ENCODE data around the gene ZDHHC23. TPM values are rescaled to one million over a fixed set of nuclear protein-coding genes. Genes with fewer than 3 reads are reported as not detected.

Gene ZDHHC23
- total and polyA plus RNA-seq, 2 of the 4 experiments (the other 2 are of a cell fraction), result 0.50 to 0.90 TPM

- TF ChIP-seq USF2 (IDR thresholded peaks at IDR 0.05; ENCODE audit: low read depth, low read length) (no peak), MXI1 (IDR thresholded peaks at IDR 0.05; ENCODE audit: borderline replicate concordance, low read depth, low read length) (no peak), CTCF (conservative IDR thresholded peaks at IDR 0.05; ENCODE audit: low read depth, low read length) (no peak), BHLHE40 (IDR thresholded peaks at IDR 0.05; ENCODE audit: low read depth, low read length) (no peak), CHD1 (IDR thresholded peaks at IDR 0.05; ENCODE audit: low read depth, low read length) (no peak), RAD21 (IDR thresholded peaks at IDR 0.05; ENCODE audit: low read length) (no peak), FOS (IDR thresholded peaks at IDR 0.05; ENCODE audit: low read depth, low read length) (no peak), MAZ (IDR thresholded peaks at IDR 0.05; ENCODE audit: borderline replicate concordance, low read depth, low read length) (no peak), ELK1 (IDR thresholded peaks at IDR 0.05; ENCODE audit: borderline replicate concordance, low read depth, low read length) (no peak), CEBPB (IDR thresholded peaks at IDR 0.05; ENCODE audit: low read depth, low read length) (no peak), MAFK (IDR thresholded peaks at IDR 0.05; ENCODE audit: low read depth, low read length) (no peak), RCOR1 (IDR thresholded peaks at IDR 0.05; ENCODE audit: insufficient replicate concordance, low read length) (no peak), NFE2L2 (IDR thresholded peaks at IDR 0.05; ENCODE audit: low read depth, low read length) (no peak), SMC3 (IDR thresholded peaks at IDR 0.05; ENCODE audit: low read depth, low read length) (no peak), RFX5 (IDR thresholded peaks at IDR 0.05; ENCODE audit: low read depth, low read length) (no peak), POLR2A (IDR thresholded peaks at IDR 0.05; ENCODE audit: low read depth, low read length) (no peak)
- no peaks in the 10 kb centered on the region for H4K20me1 ChIP-seq (ENCODE audit: insufficient read depth, low read length)
- H2BK120ac ChIP-seq (ENCODE audit: low read depth, low read length), result no peak overlapping the region
- intact Hi-C loops (cut with micrococcal nuclease) (no loop called here), in situ Hi-C loops (cut with MboI; ENCODE audit: low sequenced_read_pairs) (no loop called here), dilution Hi-C loops (cut with HindIII; ENCODE audit: low sequenced_read_pairs, unreplicated experiment) (no loop called here)
- DNase-seq (no peak), ATAC-seq (ENCODE audit: low read depth) (no peak)
- CTCF ChIA-PET, result no interaction called here
- H2AFZ ChIP-seq (replicated peaks; ENCODE audit: low read length, poor library complexity), result no peak overlapping the region
- no TSS peak for BruUV-seq (replicated peaks)
- no peaks in the 10 kb centered on the region for H3K79me1 ChIP-seq (ENCODE audit: low read depth in 1 of 2, low read length in 2 of 2)
- POLR2A ChIA-PET (ENCODE audit: unreplicated experiment), result no interaction called here
- no peaks in the 10 kb centered on the region for H3K27me3 ChIP-seq (ENCODE audit: control insufficient read depth, insufficient read depth, low read length)
- WGBS, 2 experiments (ENCODE audit: extremely low coverage in 2 of 2, insufficient read length in 1 of 2), result 58% methylated on average over 2 of the region's 2 CpGs; no CpG with 5 or more reads in 1 of the 2 experiments
- H3K23ac ChIP-seq (ENCODE audit: low read depth, low read length), result no peak overlapping the region
- H3K9me1 ChIP-seq (ENCODE audit: insufficient read depth, low read length), result peaks cover 2% of the 10 kb centered on the region; the same call in 1 of the 2 replicates
- no peak overlapping the region for H4K91ac ChIP-seq (ENCODE audit: insufficient read depth, low read depth, low read length)
- H3K4me2 ChIP-seq (ENCODE audit: low read depth, low read length), result no peak overlapping the region
- no peak overlapping the region for H3K27ac ChIP-seq (ENCODE audit: insufficient read depth, low read length)
- no peaks in the 10 kb centered on the region for H3K36me3 ChIP-seq (ENCODE audit: control insufficient read depth, insufficient read depth, low read length)
- H4K5ac ChIP-seq (ENCODE audit: low read depth, low read length), result no peak overlapping the region
- H3K9ac ChIP-seq (ENCODE audit: low read depth, low read length), result no peak overlapping the region
- H3K9me3 ChIP-seq (ENCODE audit: control insufficient read depth, insufficient read depth, low read length), result no peaks in the 10 kb centered on the region
- H2BK5ac ChIP-seq (ENCODE audit: low read depth, low read length, poor library complexity, severe bottlenecking), result no peak overlapping the region
- no peaks in the 10 kb centered on the region for H3K4me1 ChIP-seq (ENCODE audit: control insufficient read depth, insufficient read depth, low read length)
- H2BK15ac ChIP-seq (ENCODE audit: low read depth, low read length), result no peak overlapping the region
- H3K4me3 ChIP-seq (ENCODE audit: insufficient read depth, low read depth, low read length), result no peak overlapping the region
- H2AK5ac ChIP-seq (ENCODE audit: low read depth, low read length), result no peak overlapping the region
- no peak overlapping the region for H3K18ac ChIP-seq (ENCODE audit: low read depth, low read length)
- H4K8ac ChIP-seq (ENCODE audit: low read depth in 2 of 2, low read length in 2 of 2), result no peak overlapping the region
- H3K4ac ChIP-seq (ENCODE audit: low read depth, low read length), result no peak overlapping the region
- H3K14ac ChIP-seq (replicated peaks; ENCODE audit: low read depth, low read length), result no peak overlapping the region
- no peak overlapping the region for H3K56ac ChIP-seq (ENCODE audit: extremely low read depth, insufficient read depth, low read length)
- H2BK20ac ChIP-seq (ENCODE audit: low read depth, low read length), result no peak overlapping the region
- H2AK9ac ChIP-seq (replicated peaks; ENCODE audit: low read depth, low read length, poor library complexity), result no peak overlapping the region
Measured at GRCh38 chr3:113966172-113966571, 18.4 kb downstream of the ZDHHC23 start.

All from IMR-90 (cell line).